MM.1S (cell line): ENCODE measurements around the gene NEDD4.
"Not testable (repeated sequence)": the region's sequence is repeated elsewhere in the genome, so short reads cannot be mapped to it uniquely, and the experiment has no call there.

Experiments used
- DNase-seq: peaks from one replicate; pipeline ENCODE4 v3.0.0-alpha.2; 2015
- H2AFZ ChIP-seq: fragments of 300-600 bp; sonication (generic); 2 replicates; pipeline ENCODE4 v1.6.0; 2016; ENCODE audit warnings: antibody characterized with exemption, low read length
- H3F3A ChIP-seq: fragments of 300-600 bp; sonication (generic); 2 replicates; pipeline ENCODE4 v1.6.1; 2016; ENCODE audit warnings: mild to moderate bottlenecking, antibody characterized with exemption, low read length, moderate library complexity, mixed read lengths; ENCODE audit not compliant: insufficient read depth
- H3K27ac ChIP-seq: fragments of 300-600 bp; sonication (generic); 2 replicates; pipeline ENCODE4 v1.5.1; 2016; ENCODE audit warnings: mild to moderate bottlenecking, low read length
- H3K27me3 ChIP-seq: fragments of 300-600 bp; sonication (generic); replicated peaks from 2 replicates; pipeline ENCODE4 v1.6.0; 2016; ENCODE audit warnings: low read length; ENCODE audit not compliant: insufficient read depth
- H3K36me3 ChIP-seq: fragments of 300-600 bp; sonication (generic); replicated peaks from 2 replicates; pipeline ENCODE4 v1.6.1; 2016; ENCODE audit warnings: mild to moderate bottlenecking, low read length, mixed read lengths; ENCODE audit not compliant: insufficient read depth
- H3K4me1 ChIP-seq: fragments of 300-600 bp; sonication (generic); 2 replicates; pipeline ENCODE4 v1.6.1; 2016; ENCODE audit warnings: low read length, mixed read lengths
- H3K4me2 ChIP-seq: fragments of 300-600 bp; sonication (generic); 2 replicates; pipeline ENCODE4 v1.6.0; 2016; ENCODE audit warnings: low read depth, low read length
- H3K4me3 ChIP-seq: fragments of 300-600 bp; sonication (generic); 2 replicates; pipeline ENCODE4 v1.5.1; 2016; ENCODE audit warnings: low read length, mixed read lengths
- H3K79me2 ChIP-seq: fragments of 300-600 bp; sonication (generic); 2 replicates; pipeline ENCODE4 v1.6.1; 2016; ENCODE audit warnings: mixed run types, low read length, mixed read lengths
- H3K9ac ChIP-seq: fragments of 300-600 bp; sonication (generic); 2 replicates; pipeline ENCODE4 v1.6.1; 2016; ENCODE audit warnings: low read length, mixed read lengths
- H3K9me2 ChIP-seq: fragments of 300-600 bp; sonication (generic); replicated peaks from 2 replicates; pipeline ENCODE4 v1.6.1; 2016; ENCODE audit warnings: mild to moderate bottlenecking, low read length, mixed read lengths; ENCODE audit not compliant: insufficient read depth
- H3K9me3 ChIP-seq: fragments of 300-600 bp; sonication (generic); replicated peaks from 2 replicates; pipeline ENCODE4 v1.6.1; 2016; ENCODE audit warnings: mild to moderate bottlenecking, low read length, mixed read lengths; ENCODE audit not compliant: insufficient read depth
- H4K20me1 ChIP-seq: fragments of 300-600 bp; sonication (generic); 2 replicates; pipeline ENCODE4 v1.6.1; 2016; ENCODE audit warnings: mild to moderate bottlenecking, low read length, moderate library complexity, mixed read lengths; ENCODE audit not compliant: insufficient read depth
- EZH2 ChIP-seq: fragments of 300-600 bp; sonication (generic); optimal IDR thresholded peaks from 2 replicates; pipeline ENCODE3; 2017; ENCODE audit warnings: low read depth, mild to moderate bottlenecking, antibody characterized with exemption, low read length, mixed read lengths
- EZH2phosphoT487 ChIP-seq: fragments of 300-600 bp; sonication (generic); IDR thresholded peaks from 2 replicates; pipeline ENCODE4 v1.6.1; 2018; ENCODE audit warnings: antibody characterized with exemption, low read length
- TF ChIP-seq, protein P1 (sequence below): fragments of 300-600 bp; sonication (generic); IDR thresholded peaks from 2 replicates; pipeline ENCODE4 v1.5.1; 2016; ENCODE audit warnings: antibody characterized with exemption, low read length, mixed read lengths

The NEDD4 gene

GRCh38 chr15:55869660-55870059, 123.8 kb downstream of the NEDD4 start:
- H2AFZ ChIP-seq, result no peak overlapping the region
- no peaks in the 10 kb centered on the region for H3K9me3 ChIP-seq
- no peak overlapping the region for H3K4me3 ChIP-seq
- no peak for DNase-seq
- no peaks in the 10 kb centered on the region for H3K27me3 ChIP-seq
- no peak overlapping the region for H3K4me2 ChIP-seq
- TF ChIP-seq EZH2 (no peak), EZH2phosphoT487 (no peak)
- TF ChIP-seq, protein P1, sequence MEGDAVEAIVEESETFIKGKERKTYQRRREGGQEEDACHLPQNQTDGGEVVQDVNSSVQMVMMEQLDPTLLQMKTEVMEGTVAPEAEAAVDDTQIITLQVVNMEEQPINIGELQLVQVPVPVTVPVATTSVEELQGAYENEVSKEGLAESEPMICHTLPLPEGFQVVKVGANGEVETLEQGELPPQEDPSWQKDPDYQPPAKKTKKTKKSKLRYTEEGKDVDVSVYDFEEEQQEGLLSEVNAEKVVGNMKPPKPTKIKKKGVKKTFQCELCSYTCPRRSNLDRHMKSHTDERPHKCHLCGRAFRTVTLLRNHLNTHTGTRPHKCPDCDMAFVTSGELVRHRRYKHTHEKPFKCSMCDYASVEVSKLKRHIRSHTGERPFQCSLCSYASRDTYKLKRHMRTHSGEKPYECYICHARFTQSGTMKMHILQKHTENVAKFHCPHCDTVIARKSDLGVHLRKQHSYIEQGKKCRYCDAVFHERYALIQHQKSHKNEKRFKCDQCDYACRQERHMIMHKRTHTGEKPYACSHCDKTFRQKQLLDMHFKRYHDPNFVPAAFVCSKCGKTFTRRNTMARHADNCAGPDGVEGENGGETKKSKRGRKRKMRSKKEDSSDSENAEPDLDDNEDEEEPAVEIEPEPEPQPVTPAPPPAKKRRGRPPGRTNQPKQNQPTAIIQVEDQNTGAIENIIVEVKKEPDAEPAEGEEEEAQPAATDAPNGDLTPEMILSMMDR, result no peak
- H3K36me3 ChIP-seq, result no peaks in the 10 kb centered on the region
- no peak overlapping the region for H3K9ac ChIP-seq
- no peaks in the 10 kb centered on the region for H4K20me1 ChIP-seq
- H3K4me1 ChIP-seq, result no peaks in the 10 kb centered on the region
- no peaks in the 10 kb centered on the region for H3K79me2 ChIP-seq
- no peak overlapping the region for H3K27ac ChIP-seq
- no peaks in the 10 kb centered on the region for H3K9me2 ChIP-seq
- no peaks in the 10 kb centered on the region for H3F3A ChIP-seq

GRCh38 chr15:55868707-55869106, 124.7 kb downstream of the NEDD4 start:
- Histone ChIP-seq H3K4me1 (no peaks in the 10 kb centered on the region), H3K4me3 (no peak overlapping the region), H3K27me3 (no peaks in the 10 kb centered on the region), H3K9ac (no peak overlapping the region), H3K36me3 (no peaks in the 10 kb centered on the region), H2AFZ (no peak overlapping the region), H3K27ac (no peak overlapping the region), H3K79me2 (no peaks in the 10 kb centered on the region), H3K9me2 (no peaks in the 10 kb centered on the region), H3K4me2 (no peak overlapping the region), H4K20me1 (no peaks in the 10 kb centered on the region), H3K9me3 (no peaks in the 10 kb centered on the region), H3F3A (no peaks in the 10 kb centered on the region)
- no peak for TF ChIP-seq EZH2
- TF ChIP-seq, protein P1, result no peak
- TF ChIP-seq EZH2phosphoT487, result no peak
- DNase-seq, result no peak

GRCh38 chr15:55868291-55868690, 125.1 kb downstream of the NEDD4 start:
- not testable (repeated sequence) for H3K27ac ChIP-seq, H3K9me2 ChIP-seq, H3K4me1 ChIP-seq, H4K20me1 ChIP-seq, H3K4me3 ChIP-seq, H3K79me2 ChIP-seq, H3K9ac ChIP-seq, H3F3A ChIP-seq, H3K36me3 ChIP-seq, H3K9me3 ChIP-seq, H3K27me3 ChIP-seq, H3K4me2 ChIP-seq, DNase-seq, H2AFZ ChIP-seq

DNA sequence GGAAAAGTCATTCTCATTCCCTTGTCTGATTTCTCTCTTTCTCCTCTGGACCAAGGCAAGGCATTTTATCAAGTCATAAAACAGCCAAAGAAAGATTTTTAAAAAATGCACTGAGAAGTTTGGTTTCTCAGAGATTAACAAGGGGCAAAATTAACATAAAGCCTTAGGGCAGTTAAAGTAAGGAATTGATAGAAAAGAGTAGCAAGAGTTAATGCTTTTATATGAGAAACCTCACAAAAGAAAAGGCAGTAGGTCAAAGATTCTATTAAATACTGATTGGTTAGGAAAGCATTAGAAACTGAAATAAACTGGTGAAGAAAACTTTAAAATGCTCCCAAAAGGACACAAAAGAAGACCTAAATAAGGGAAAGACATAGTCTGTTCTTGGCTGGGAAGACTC, 129.5 kb downstream of the NEDD4 start:
- no peaks in the 10 kb centered on the region for H3K9me3 ChIP-seq
- no peaks in the 10 kb centered on the region for H3F3A ChIP-seq
- no peaks in the 10 kb centered on the region for H3K4me1 ChIP-seq
- no peak overlapping the region for H3K4me3 ChIP-seq
- no peaks in the 10 kb centered on the region for H3K79me2 ChIP-seq
- no peaks in the 10 kb centered on the region for H4K20me1 ChIP-seq
- H3K9ac ChIP-seq, result no peak overlapping the region
- no peaks in the 10 kb centered on the region for H3K27me3 ChIP-seq
- no peaks in the 10 kb centered on the region for H3K36me3 ChIP-seq
- H3K27ac ChIP-seq, result no peak overlapping the region
- H2AFZ ChIP-seq, result no peak overlapping the region
- H3K4me2 ChIP-seq, result no peak overlapping the region
- TF ChIP-seq EZH2phosphoT487 (no peak), EZH2 (no peak)
- TF ChIP-seq, protein P1, result no peak
- DNase-seq, result no peak
- no peaks in the 10 kb centered on the region for H3K9me2 ChIP-seq
